Neural cell (in vitro differentiated cells): Measurements from ENCODE around the gene IDH3A. TPM values are rescaled to one million over a fixed set of nuclear protein-coding genes. Genes with fewer than 3 reads are reported as not detected.

Source experiments
- H2AFZ ChIP-seq: fragments of 200-600, 300-800 bp; sonication (generic), shearing (Covaris generic); 2 replicates; pipeline ENCODE4 v1.6.0; 2014; ENCODE audit warnings: low read depth, mild to moderate bottlenecking, antibody characterized with exemption, low read length, moderate library complexity
- H3F3A ChIP-seq: fragments of 200-600 bp; shearing (Covaris generic); 2 replicates; pipeline ENCODE4 v1.6.1; 2016; ENCODE audit warnings: mild to moderate bottlenecking, moderate library complexity, mixed read lengths, antibody characterized with exemption, low read length; ENCODE audit not compliant: insufficient read depth, poor library complexity, severe bottlenecking
- H3K27ac ChIP-seq: fragments of 200-600, 300-800 bp; sonication (generic), shearing (Covaris generic); 2 replicates; pipeline ENCODE4 v1.5.1; 2014; ENCODE audit warnings: mild to moderate bottlenecking, low read length, moderate library complexity
- H3K27me3 ChIP-seq: fragments of 300-800, 200-600 bp; sonication (generic), shearing (Covaris generic); 2 replicates; pipeline ENCODE4 v1.6.0; 2014; ENCODE audit warnings: mild to moderate bottlenecking, low read depth, low read length, moderate library complexity; ENCODE audit not compliant: insufficient read depth
- H3K36me3 ChIP-seq: fragments of 300-800, 200-600 bp; sonication (generic), shearing (Covaris generic); 2 replicates; pipeline ENCODE4 v1.5.1; 2014; ENCODE audit warnings: mild to moderate bottlenecking, antibody characterized with exemption, low read length, moderate library complexity; ENCODE audit not compliant: insufficient read depth
- H3K4me2 ChIP-seq: fragments of 300-800, 200-600 bp; sonication (generic), shearing (Covaris generic); 2 replicates; pipeline ENCODE4 v1.6.0; 2014; ENCODE audit warnings: mild to moderate bottlenecking, low read length
- H3K4me3 ChIP-seq: fragments of 300-800, 200-600 bp; sonication (generic), shearing (Covaris generic); 2 replicates; pipeline ENCODE4 v1.5.1; 2014; ENCODE audit warnings: mild to moderate bottlenecking, low read length, moderate library complexity
- H3K79me2 ChIP-seq: fragments of 200-600 bp; shearing (Covaris generic); replicated peaks from 2 replicates; pipeline ENCODE4 v1.6.0; 2014; ENCODE audit warnings: mild to moderate bottlenecking, low read length, moderate library complexity; ENCODE audit not compliant: insufficient read depth
- H3K9ac ChIP-seq: fragments of 300-800, 200-600 bp; sonication (generic), shearing (Covaris generic); 2 replicates; pipeline ENCODE4 v1.6.1; 2016; ENCODE audit warnings: mild to moderate bottlenecking, low read length, mixed read lengths
- H3K9me2 ChIP-seq: fragments of 200-600 bp; shearing (Covaris generic); 2 replicates; pipeline ENCODE4 v1.6.1; 2016; ENCODE audit warnings: mild to moderate bottlenecking, low read length, mixed read lengths; ENCODE audit not compliant: insufficient read depth
- H3K9me3 ChIP-seq: fragments of 200-600, 300-800 bp; sonication (generic), shearing (Covaris generic); 2 replicates; pipeline ENCODE4 v1.6.1; 2016; ENCODE audit warnings: mild to moderate bottlenecking, mixed run types, low read length, moderate library complexity, mixed read lengths
- H4K20me1 ChIP-seq: fragments of 200-600 bp; shearing (Covaris generic); 2 replicates; pipeline ENCODE4 v1.6.1; 2016; ENCODE audit warnings: mild to moderate bottlenecking, mixed run types; ENCODE audit not compliant: insufficient read depth
- EP300 ChIP-seq: fragments of 450-650 bp; conservative IDR thresholded peaks from 2 replicates; pipeline ENCODE4 v1.6.1; 2014; ENCODE audit warnings: antibody characterized with exemption, mild to moderate bottlenecking, moderate library complexity; ENCODE audit not compliant: poor library complexity, severe bottlenecking
- EZH2 ChIP-seq: fragments of 200-600, 300-800 bp; shearing (Covaris generic), sonication (generic); IDR thresholded peaks from 2 replicates; pipeline ENCODE4 v1.6.1; 2014; ENCODE audit warnings: antibody characterized with exemption, low read length, borderline replicate concordance, mild to moderate bottlenecking; ENCODE audit not compliant: insufficient read depth, poor library complexity, severe bottlenecking
- MXI1 ChIP-seq: fragments of 450-650 bp; conservative IDR thresholded peaks from 2 replicates; pipeline ENCODE4 v1.6.1; 2014; ENCODE audit warnings: antibody characterized with exemption, mild to moderate bottlenecking; ENCODE audit not compliant: poor library complexity, severe bottlenecking
- POLR2AphosphoS5 ChIP-seq: IDR thresholded peaks from 2 replicates; pipeline ENCODE4 v1.6.1; 2012
- RAD21 ChIP-seq: fragments of 450-650 bp; conservative IDR thresholded peaks from 2 replicates; pipeline ENCODE4 v1.6.1; 2014; ENCODE audit warnings: antibody characterized with exemption, mild to moderate bottlenecking, moderate library complexity
- SMC3 ChIP-seq: fragments of 450-650 bp; conservative IDR thresholded peaks from 2 replicates; pipeline ENCODE4 v1.6.1; 2014; ENCODE audit warnings: antibody characterized with exemption, mild to moderate bottlenecking, moderate library complexity; ENCODE audit not compliant: poor library complexity
- TAF1 ChIP-seq: IDR thresholded peaks from 2 replicates; pipeline ENCODE4 v1.6.1; 2012; ENCODE audit warnings: low read depth
- polyA plus RNA-seq: library from polyadenylated mRNA; depleted of rRNA; stranded (reverse); fragments of >200 nt; gene quantifications from 2 replicates; pipeline ENCODE4 v1.2.3, GENCODE V29; 2014
- TF ChIP-seq, protein P1 (sequence below): IDR thresholded peaks from 2 replicates; pipeline ENCODE4 v1.6.1; 2012; ENCODE audit warnings: borderline replicate concordance
- TF ChIP-seq, protein P2 (sequence below): fragments of 450-650 bp; IDR thresholded peaks from 2 replicates; pipeline ENCODE4 v1.5.1; 2014; ENCODE audit warnings: antibody characterized with exemption, mild to moderate bottlenecking, moderate library complexity; ENCODE audit not compliant: poor library complexity, severe bottlenecking

Gene IDH3A
- polyA plus RNA-seq, 1 donor from 2014 or later: 90.7 TPM

DNA sequence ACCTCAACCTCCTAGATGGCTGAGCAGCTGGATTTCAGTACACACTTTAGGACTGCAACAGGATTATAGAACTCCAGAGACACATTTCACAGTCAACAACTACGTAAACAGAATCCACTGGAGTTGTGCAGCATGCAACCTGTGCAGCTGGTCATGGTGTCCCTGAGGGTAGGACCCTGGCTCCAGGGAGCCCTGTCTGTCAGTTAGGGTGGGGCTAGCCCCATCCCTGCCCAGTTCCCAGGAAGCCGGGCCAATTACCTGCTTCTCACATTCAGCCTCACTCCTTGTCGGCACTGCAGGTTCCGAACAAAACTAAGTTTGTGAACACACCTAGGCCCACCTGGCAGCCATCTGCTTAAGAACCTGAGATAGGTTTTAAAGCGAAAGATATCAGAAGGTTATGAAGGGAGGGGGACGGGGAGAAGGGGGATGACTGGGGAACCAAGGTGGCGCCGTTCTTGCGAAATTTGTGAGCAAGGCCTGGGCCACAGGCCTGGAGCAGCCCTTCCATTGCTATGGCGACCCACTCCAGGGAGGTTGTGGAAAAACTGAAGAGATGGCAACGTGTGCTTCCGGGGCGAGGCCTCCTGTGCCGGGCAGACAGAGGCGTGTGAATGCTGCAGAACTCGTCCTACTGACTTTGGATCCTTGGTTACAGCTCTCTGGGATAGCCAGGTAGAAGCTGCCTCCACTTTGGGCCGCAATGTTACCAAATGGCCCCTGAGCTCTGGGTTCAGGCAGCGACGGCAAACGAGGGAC is 59.9 kb downstream of the IDH3A start:
- H3K4me2 ChIP-seq: no peak overlapping the region
- H3K27me3 ChIP-seq: no peaks in the 10 kb centered on the region
- H3K9me2 ChIP-seq: no peaks in the 10 kb centered on the region
- H3K79me2 ChIP-seq: no peaks in the 10 kb centered on the region
- TF ChIP-seq, protein P1, sequence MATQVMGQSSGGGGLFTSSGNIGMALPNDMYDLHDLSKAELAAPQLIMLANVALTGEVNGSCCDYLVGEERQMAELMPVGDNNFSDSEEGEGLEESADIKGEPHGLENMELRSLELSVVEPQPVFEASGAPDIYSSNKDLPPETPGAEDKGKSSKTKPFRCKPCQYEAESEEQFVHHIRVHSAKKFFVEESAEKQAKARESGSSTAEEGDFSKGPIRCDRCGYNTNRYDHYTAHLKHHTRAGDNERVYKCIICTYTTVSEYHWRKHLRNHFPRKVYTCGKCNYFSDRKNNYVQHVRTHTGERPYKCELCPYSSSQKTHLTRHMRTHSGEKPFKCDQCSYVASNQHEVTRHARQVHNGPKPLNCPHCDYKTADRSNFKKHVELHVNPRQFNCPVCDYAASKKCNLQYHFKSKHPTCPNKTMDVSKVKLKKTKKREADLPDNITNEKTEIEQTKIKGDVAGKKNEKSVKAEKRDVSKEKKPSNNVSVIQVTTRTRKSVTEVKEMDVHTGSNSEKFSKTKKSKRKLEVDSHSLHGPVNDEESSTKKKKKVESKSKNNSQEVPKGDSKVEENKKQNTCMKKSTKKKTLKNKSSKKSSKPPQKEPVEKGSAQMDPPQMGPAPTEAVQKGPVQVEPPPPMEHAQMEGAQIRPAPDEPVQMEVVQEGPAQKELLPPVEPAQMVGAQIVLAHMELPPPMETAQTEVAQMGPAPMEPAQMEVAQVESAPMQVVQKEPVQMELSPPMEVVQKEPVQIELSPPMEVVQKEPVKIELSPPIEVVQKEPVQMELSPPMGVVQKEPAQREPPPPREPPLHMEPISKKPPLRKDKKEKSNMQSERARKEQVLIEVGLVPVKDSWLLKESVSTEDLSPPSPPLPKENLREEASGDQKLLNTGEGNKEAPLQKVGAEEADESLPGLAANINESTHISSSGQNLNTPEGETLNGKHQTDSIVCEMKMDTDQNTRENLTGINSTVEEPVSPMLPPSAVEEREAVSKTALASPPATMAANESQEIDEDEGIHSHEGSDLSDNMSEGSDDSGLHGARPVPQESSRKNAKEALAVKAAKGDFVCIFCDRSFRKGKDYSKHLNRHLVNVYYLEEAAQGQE: no peak
- TF ChIP-seq RAD21 (no peak), SMC3 (no peak), POLR2AphosphoS5 (no peak), EP300 (no peak), EZH2 (no peak), TAF1 (no peak), MXI1 (no peak)
- TF ChIP-seq, protein P2, sequence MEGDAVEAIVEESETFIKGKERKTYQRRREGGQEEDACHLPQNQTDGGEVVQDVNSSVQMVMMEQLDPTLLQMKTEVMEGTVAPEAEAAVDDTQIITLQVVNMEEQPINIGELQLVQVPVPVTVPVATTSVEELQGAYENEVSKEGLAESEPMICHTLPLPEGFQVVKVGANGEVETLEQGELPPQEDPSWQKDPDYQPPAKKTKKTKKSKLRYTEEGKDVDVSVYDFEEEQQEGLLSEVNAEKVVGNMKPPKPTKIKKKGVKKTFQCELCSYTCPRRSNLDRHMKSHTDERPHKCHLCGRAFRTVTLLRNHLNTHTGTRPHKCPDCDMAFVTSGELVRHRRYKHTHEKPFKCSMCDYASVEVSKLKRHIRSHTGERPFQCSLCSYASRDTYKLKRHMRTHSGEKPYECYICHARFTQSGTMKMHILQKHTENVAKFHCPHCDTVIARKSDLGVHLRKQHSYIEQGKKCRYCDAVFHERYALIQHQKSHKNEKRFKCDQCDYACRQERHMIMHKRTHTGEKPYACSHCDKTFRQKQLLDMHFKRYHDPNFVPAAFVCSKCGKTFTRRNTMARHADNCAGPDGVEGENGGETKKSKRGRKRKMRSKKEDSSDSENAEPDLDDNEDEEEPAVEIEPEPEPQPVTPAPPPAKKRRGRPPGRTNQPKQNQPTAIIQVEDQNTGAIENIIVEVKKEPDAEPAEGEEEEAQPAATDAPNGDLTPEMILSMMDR: no peak
- H3K4me3 ChIP-seq: no peak overlapping the region
- H3K27ac ChIP-seq: no peak overlapping the region
- H3K9me3 ChIP-seq: no peaks in the 10 kb centered on the region
- no peak overlapping the region for H2AFZ ChIP-seq
- H4K20me1 ChIP-seq: no peaks in the 10 kb centered on the region
- no peaks in the 10 kb centered on the region for H3K36me3 ChIP-seq
- H3K9ac ChIP-seq: no peak overlapping the region
- no peaks in the 10 kb centered on the region for H3F3A ChIP-seq

DNA sequence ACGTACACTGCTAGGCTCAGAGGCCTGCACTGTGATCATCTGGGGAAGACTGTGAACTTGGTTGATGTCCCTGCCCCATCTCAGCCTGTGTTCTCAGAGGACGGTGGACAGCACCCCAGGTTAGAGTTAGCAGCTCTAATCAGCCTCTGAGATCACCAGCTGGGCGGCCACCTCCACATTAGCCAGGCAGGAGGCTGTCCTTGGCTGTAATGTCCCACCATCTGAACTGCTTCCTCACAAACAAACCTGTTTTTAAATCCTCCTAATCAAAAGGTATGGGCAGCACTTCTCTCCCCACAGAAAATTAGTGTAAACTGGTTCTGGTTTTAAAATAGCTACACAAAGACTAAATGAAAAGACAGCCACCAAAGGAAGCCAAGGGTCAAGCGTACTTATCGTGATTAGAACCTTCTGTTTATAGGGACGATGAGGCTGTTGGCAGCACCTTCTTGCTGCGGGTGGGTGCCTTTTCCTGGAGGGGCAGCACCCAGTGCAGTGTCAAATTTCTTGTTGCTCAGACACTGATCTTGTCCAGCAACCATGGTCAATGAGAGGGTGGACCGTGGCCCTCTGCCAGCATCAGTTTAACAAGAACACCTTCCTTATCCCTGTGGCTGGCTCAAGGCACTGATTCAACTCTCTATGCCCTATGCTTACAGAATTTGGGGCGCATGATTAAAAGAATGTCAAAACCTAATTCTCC is 60.6 kb downstream of the IDH3A start:
- Histone ChIP-seq H3F3A (no peaks in the 10 kb centered on the region), H3K79me2 (no peaks in the 10 kb centered on the region), H2AFZ (no peak overlapping the region), H3K9me3 (no peaks in the 10 kb centered on the region), H3K36me3 (no peaks in the 10 kb centered on the region), H4K20me1 (no peaks in the 10 kb centered on the region), H3K27me3 (no peaks in the 10 kb centered on the region), H3K4me3 (no peak overlapping the region), H3K4me2 (no peak overlapping the region), H3K9me2 (no peaks in the 10 kb centered on the region), H3K27ac (no peak overlapping the region), H3K9ac (no peak overlapping the region)
- TF ChIP-seq POLR2AphosphoS5: no peak
